Liver (tissue), 3 donors: Measurements from ENCODE around the gene OSBPL9.

ENCODE experiments used
- ATF3 ChIP-seq: IDR thresholded peaks from 2 replicates; pipeline ENCODE4 v1.6.1; 2016; ENCODE audit warnings: antibody characterized with exemption
- CTCF ChIP-seq: fragments of 150-350 bp; IDR thresholded peaks from 2 replicates; pipeline ENCODE4 v1.5.1; 2017; ENCODE audit warnings: improper control_type of control experiment, low read depth, low read length; ENCODE audit not compliant: missing input control
- FOXA2 ChIP-seq: IDR thresholded peaks from 2 replicates; pipeline ENCODE4 v1.6.1; 2016; ENCODE audit warnings: antibody characterized with exemption
- JUND ChIP-seq, 2 donors: IDR thresholded peaks; 2 replicates each; pipeline ENCODE4 v1.6.1; 2016; ENCODE audit warnings: antibody characterized with exemption in 2 of 2
- MAX ChIP-seq: IDR thresholded peaks from 2 replicates; pipeline ENCODE4 v1.6.1; 2016; ENCODE audit warnings: antibody characterized with exemption
- RAD21 ChIP-seq, 2 donors: IDR thresholded peaks; 2 replicates each; pipeline ENCODE4 v1.6.1; 2016; ENCODE audit warnings: antibody characterized with exemption in 2 of 2, mild to moderate bottlenecking in 2 of 2
- RXRA ChIP-seq, 2 donors: IDR thresholded peaks; 2 replicates each; pipeline ENCODE4 v1.6.1; 2017 to 2018; ENCODE audit warnings: antibody characterized with exemption in 2 of 2, mild to moderate bottlenecking in 1 of 2
- SP1 ChIP-seq: IDR thresholded peaks from 2 replicates; pipeline ENCODE4 v1.6.1; 2018; ENCODE audit warnings: antibody characterized with exemption, mild to moderate bottlenecking
- YY1 ChIP-seq: IDR thresholded peaks from 2 replicates; pipeline ENCODE4 v1.6.1; 2016; ENCODE audit warnings: antibody characterized with exemption, mild to moderate bottlenecking
- TF ChIP-seq, protein P1 (sequence below): IDR thresholded peaks from 2 replicates; pipeline ENCODE4 v1.6.1; 2016; ENCODE audit warnings: antibody characterized with exemption, mild to moderate bottlenecking
- donor health status: healthy.
- donor health status: healthy.

DNA sequence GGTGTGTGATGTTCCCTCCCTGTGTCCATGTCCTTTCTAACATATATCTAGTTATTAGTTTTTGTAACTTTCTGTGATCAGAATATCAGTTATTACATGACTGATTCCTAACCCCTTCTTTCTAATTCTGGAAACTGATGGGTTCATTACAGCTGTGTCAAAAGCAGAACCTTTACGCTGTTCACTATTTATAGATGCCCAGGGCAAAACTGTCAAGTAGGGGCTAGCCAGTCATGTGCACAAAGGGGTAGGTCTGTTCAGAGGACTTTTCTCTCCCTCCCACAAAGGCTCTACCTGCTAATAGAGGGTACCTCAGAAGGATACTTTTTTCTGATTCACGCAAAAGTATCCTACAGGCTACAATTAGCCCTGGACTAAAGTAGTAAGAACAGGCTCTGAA is 182.5 kb downstream of the OSBPL9 start:
- TF ChIP-seq CTCF (no peak), JUND (IDR thresholded peaks at IDR 0.05) (no peak), YY1 (no peak), RAD21 (IDR thresholded peaks at IDR 0.05) (no peak), ATF3 (no peak), RXRA (IDR thresholded peaks at IDR 0.05) (no peak), MAX (no peak), FOXA2 (no peak), SP1 (no peak)
- TF ChIP-seq, protein P1, sequence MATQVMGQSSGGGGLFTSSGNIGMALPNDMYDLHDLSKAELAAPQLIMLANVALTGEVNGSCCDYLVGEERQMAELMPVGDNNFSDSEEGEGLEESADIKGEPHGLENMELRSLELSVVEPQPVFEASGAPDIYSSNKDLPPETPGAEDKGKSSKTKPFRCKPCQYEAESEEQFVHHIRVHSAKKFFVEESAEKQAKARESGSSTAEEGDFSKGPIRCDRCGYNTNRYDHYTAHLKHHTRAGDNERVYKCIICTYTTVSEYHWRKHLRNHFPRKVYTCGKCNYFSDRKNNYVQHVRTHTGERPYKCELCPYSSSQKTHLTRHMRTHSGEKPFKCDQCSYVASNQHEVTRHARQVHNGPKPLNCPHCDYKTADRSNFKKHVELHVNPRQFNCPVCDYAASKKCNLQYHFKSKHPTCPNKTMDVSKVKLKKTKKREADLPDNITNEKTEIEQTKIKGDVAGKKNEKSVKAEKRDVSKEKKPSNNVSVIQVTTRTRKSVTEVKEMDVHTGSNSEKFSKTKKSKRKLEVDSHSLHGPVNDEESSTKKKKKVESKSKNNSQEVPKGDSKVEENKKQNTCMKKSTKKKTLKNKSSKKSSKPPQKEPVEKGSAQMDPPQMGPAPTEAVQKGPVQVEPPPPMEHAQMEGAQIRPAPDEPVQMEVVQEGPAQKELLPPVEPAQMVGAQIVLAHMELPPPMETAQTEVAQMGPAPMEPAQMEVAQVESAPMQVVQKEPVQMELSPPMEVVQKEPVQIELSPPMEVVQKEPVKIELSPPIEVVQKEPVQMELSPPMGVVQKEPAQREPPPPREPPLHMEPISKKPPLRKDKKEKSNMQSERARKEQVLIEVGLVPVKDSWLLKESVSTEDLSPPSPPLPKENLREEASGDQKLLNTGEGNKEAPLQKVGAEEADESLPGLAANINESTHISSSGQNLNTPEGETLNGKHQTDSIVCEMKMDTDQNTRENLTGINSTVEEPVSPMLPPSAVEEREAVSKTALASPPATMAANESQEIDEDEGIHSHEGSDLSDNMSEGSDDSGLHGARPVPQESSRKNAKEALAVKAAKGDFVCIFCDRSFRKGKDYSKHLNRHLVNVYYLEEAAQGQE, result no peak
